Measurements from ENCODE around the gene ARHGEF17. TPM values are rescaled to one million over a fixed set of nuclear protein-coding genes. Genes with fewer than 3 reads are reported as not detected.

The ARHGEF17 gene
- total and polyA plus RNA-seq, 5 donors, result 34.0 to 53.8 (median 49.2) TPM

- WGBS, result 85% methylated on average over 2 of the region's 2 CpGs
- H3K4me3 ChIP-seq (ENCODE audit: low read length), result no peak overlapping the region
- peaks cover 50% of the 10 kb centered on the region for H3K4me1 ChIP-seq (ENCODE audit: control insufficient read depth, insufficient read depth, low read length)
- H3K27me3 ChIP-seq (ENCODE audit: control insufficient read depth, insufficient read depth), result no peaks in the 10 kb centered on the region
- DNase-seq (no peak), ATAC-seq (no peak)
- intact Hi-C loops (cut with DNase I), result no loop called here
- H3K9me3 ChIP-seq (ENCODE audit: control insufficient read depth, low read length), result no peaks in the 10 kb centered on the region
- peak overlapping the region; percentile 70 for H3K27ac ChIP-seq (ENCODE audit: low read length)
These were observed 16.6 kb downstream of the ARHGEF17 start for GRCh38 chr11:73324665-73325035.

GRCh38 chr11:73325036-73325981 is 17.2 kb downstream of the ARHGEF17 start:
- ATAC-seq, result no peak

GRCh38 chr11:73326929-73327811 is 19.1 kb downstream of the ARHGEF17 start:
- DNase-seq (peak; percentile 13 to 47 (median 36)), ATAC-seq (no peak)
- intact Hi-C loops (cut with DNase I), result no loop called here
- Histone ChIP-seq H3K27ac (ENCODE audit: low read length) (peak overlapping the region; percentile 30), H3K4me1 (ENCODE audit: control insufficient read depth, insufficient read depth, low read length) (peaks cover 47% of the 10 kb centered on the region), H3K4me3 (ENCODE audit: low read length) (no peak overlapping the region), H3K9me3 (ENCODE audit: control insufficient read depth, low read length) (no peaks in the 10 kb centered on the region), H3K27me3 (ENCODE audit: control insufficient read depth, insufficient read depth) (no peaks in the 10 kb centered on the region)
- WGBS, result 59% methylated on average over 10 of the region's 10 CpGs

More at GRCh38 chr11:73325036-73325981, 17.2 kb downstream of the ARHGEF17 start:
- H3K27ac ChIP-seq (ENCODE audit: low read length), result peak overlapping the region; percentile 70
- H3K4me1 ChIP-seq (ENCODE audit: control insufficient read depth, insufficient read depth, low read length), result peaks cover 45% of the 10 kb centered on the region
- no peaks in the 10 kb centered on the region for H3K9me3 ChIP-seq (ENCODE audit: control insufficient read depth, low read length)
- intact Hi-C loops (cut with DNase I), result no loop called here
- 65% methylated on average over 13 of the region's 13 CpGs for WGBS
- no peak overlapping the region for H3K4me3 ChIP-seq (ENCODE audit: low read length)
- H3K27me3 ChIP-seq (ENCODE audit: control insufficient read depth, insufficient read depth), result no peaks in the 10 kb centered on the region
- peak in 2 of 3 donors; percentile 27 to 72 for DNase-seq

DNA sequence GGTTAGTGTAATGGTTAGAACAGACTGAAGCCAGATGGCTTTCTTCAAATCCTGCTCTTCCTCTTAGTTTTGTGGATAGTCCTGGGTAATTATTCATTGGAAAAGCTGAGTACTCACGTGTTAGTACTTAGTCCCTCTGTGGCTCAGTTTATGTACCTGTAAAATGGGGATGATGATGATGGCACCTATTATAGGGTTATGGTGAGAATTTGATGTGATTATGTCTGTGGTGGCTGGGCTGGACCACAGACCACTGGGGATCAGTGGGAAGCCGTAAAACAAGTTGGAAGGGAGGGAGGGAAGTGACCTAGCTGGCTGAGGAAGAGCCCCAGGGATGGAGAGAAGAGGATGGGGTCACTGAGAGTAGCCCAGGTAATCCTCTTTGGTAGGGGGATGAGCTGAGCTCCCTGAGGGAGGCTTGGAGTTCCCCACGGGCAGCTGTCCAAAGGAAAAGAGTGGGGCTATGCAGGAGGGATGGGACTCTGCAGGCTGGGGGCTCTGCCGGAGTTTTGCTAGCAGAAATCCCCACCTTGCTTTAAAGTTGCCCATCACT is 19.8 kb downstream of the ARHGEF17 start:
- no peak for ATAC-seq
- DNase-seq, result no peak
- Histone ChIP-seq H3K27me3 (ENCODE audit: control insufficient read depth, insufficient read depth) (no peaks in the 10 kb centered on the region), H3K9me3 (ENCODE audit: control insufficient read depth, low read length) (no peaks in the 10 kb centered on the region), H3K27ac (ENCODE audit: low read length) (peak overlapping the region; percentile 30), H3K4me3 (ENCODE audit: low read length) (no peak overlapping the region), H3K4me1 (ENCODE audit: control insufficient read depth, insufficient read depth, low read length) (peaks cover 40% of the 10 kb centered on the region)
- intact Hi-C loops (cut with DNase I), result no loop called here
- WGBS, result 71% methylated on average over 4 of the region's 4 CpGs

GRCh38 chr11:73330569-73331093 is 22.6 kb downstream of the ARHGEF17 start:
- peak overlapping the region; percentile 7 for H3K27ac ChIP-seq (ENCODE audit: low read length)
- ATAC-seq, result peak in 1 of 2 donors; percentile 3
- intact Hi-C loops (cut with DNase I), result no loop called here
- peaks cover 39% of the 10 kb centered on the region for H3K4me1 ChIP-seq (ENCODE audit: control insufficient read depth, insufficient read depth, low read length)
- no peak overlapping the region for H3K4me3 ChIP-seq (ENCODE audit: low read length)
- H3K27me3 ChIP-seq (ENCODE audit: control insufficient read depth, insufficient read depth), result no peaks in the 10 kb centered on the region
- DNase-seq, result peak in 2 of 3 donors; percentile 43 to 62
- no peaks in the 10 kb centered on the region for H3K9me3 ChIP-seq (ENCODE audit: control insufficient read depth, low read length)
- WGBS, result 51% methylated on average over 3 of the region's 3 CpGs

GRCh38 chr11:73331138-73331916 is 23.3 kb downstream of the ARHGEF17 start:
- intact Hi-C loops (cut with DNase I), result no loop called here
- WGBS, result 40% methylated on average over 4 of the region's 4 CpGs
- Histone ChIP-seq H3K9me3 (ENCODE audit: control insufficient read depth, low read length) (no peaks in the 10 kb centered on the region), H3K27ac (ENCODE audit: low read length) (peak overlapping the region; percentile 40), H3K4me3 (ENCODE audit: low read length) (no peak overlapping the region), H3K4me1 (ENCODE audit: control insufficient read depth, insufficient read depth, low read length) (peaks cover 39% of the 10 kb centered on the region), H3K27me3 (ENCODE audit: control insufficient read depth, insufficient read depth) (no peaks in the 10 kb centered on the region)
- ATAC-seq (no peak), DNase-seq (peak in 2 of 3 donors; percentile 62 to 81)

- H3K9me3 ChIP-seq (ENCODE audit: control insufficient read depth, low read length), result no peaks in the 10 kb centered on the region
- intact Hi-C loops (cut with DNase I), result no loop called here
- peak overlapping the region; percentile 91 for H3K27ac ChIP-seq (ENCODE audit: low read length)
- DNase-seq, result peak in 2 of 3 donors; percentile 60 to 74
- ATAC-seq, result no peak
- no peaks in the 10 kb centered on the region for H3K27me3 ChIP-seq (ENCODE audit: control insufficient read depth, insufficient read depth)
- H3K4me3 ChIP-seq (ENCODE audit: low read length), result no peak overlapping the region
- 75% methylated on average over 11 of the region's 11 CpGs for WGBS
- peaks cover 31% of the 10 kb centered on the region for H3K4me1 ChIP-seq (ENCODE audit: control insufficient read depth, insufficient read depth, low read length)
These were observed 25.1 kb downstream of the ARHGEF17 start for GRCh38 chr11:73333173-73333572.

GRCh38 chr11:73333640-73334383 is 25.7 kb downstream of the ARHGEF17 start:
- no peaks in the 10 kb centered on the region for H3K9me3 ChIP-seq (ENCODE audit: control insufficient read depth, low read length)
- peak overlapping the region; percentile 91 for H3K27ac ChIP-seq (ENCODE audit: low read length)
- 57% methylated on average over 4 of the region's 4 CpGs for WGBS
- intact Hi-C loops (cut with DNase I), result loop anchor here in 1 of 4 donors (2.0 kb wide), 1 partner anchor 25 kb away; the partner anchor contains the start of gene ARHGEF17
- DNase-seq (no peak), ATAC-seq (no peak)
- H3K27me3 ChIP-seq (ENCODE audit: control insufficient read depth, insufficient read depth), result no peaks in the 10 kb centered on the region
- H3K4me3 ChIP-seq (ENCODE audit: low read length), result no peak overlapping the region
- H3K4me1 ChIP-seq (ENCODE audit: control insufficient read depth, insufficient read depth, low read length), result peaks cover 31% of the 10 kb centered on the region

GRCh38 chr11:73334384-73335203 is 26.5 kb downstream of the ARHGEF17 start:
- Histone ChIP-seq H3K4me3 (ENCODE audit: low read length) (no peak overlapping the region), H3K27ac (ENCODE audit: low read length) (peak overlapping the region; percentile 91)
- ATAC-seq, result peak; percentile 56 to 87

More at GRCh38 chr11:73334384-73335203, 26.5 kb downstream of the ARHGEF17 start:
- H3K4me1 ChIP-seq (ENCODE audit: control insufficient read depth, insufficient read depth, low read length), result peaks cover 31% of the 10 kb centered on the region
- DNase-seq, result peak; percentile 91
- intact Hi-C loops (cut with DNase I), result loop anchor here in 3 of 4 donors (1.0 to 2.0 kb wide), 3 partner anchors 26 to 28 kb away; partner anchors contain the start of gene ARHGEF17 (in 1 of the 3)
- H3K27me3 ChIP-seq (ENCODE audit: control insufficient read depth, insufficient read depth), result no peaks in the 10 kb centered on the region
- 13% methylated on average over 6 of the region's 6 CpGs for WGBS
- H3K9me3 ChIP-seq (ENCODE audit: control insufficient read depth, low read length), result no peaks in the 10 kb centered on the region
